ENCODE results near the gene CHRM2.
"Not testable (repeated sequence)": the region's sequence is repeated elsewhere in the genome, so short reads cannot be mapped to it uniquely, and the experiment has no call there.

Gene CHRM2

GRCh38 chr7:136868496-136869000 lies at the start of gene CHRM2:
CHRM2 (plus strand) TSS chr7:136868652; CDS start chr7:137014866, 146,214 bp downstream.
- DNase-seq: peak; percentile 38

GRCh38 chr7:136831398-136831797 lies 37.1 kb upstream of the CHRM2 start:
- DNase-seq: not testable (repeated sequence)

GRCh38 chr7:136845899-136846465 lies 22.5 kb upstream of the CHRM2 start:
- no peak for DNase-seq

GRCh38 chr7:136847858-136848257 lies 20.6 kb upstream of the CHRM2 start:
- no peak for DNase-seq

DNA sequence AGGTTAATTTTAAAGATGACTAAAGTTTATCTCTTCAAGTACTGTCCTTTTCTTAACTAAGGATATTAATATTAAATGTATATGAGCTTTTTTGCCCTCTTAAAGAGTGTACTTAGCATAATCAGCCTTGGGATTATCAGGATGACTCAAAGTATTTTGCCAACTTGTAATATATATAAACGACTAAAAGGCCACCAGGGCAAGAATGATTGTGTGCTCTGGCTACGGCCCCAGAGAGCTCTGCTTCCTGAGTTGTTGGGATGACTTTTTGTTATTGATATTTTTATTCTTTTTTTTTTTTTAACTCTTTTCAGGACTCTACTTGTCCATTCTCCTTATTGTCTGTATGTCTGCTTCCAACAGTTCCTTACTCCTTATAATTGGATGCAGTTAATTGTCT lies 14.8 kb upstream of the CHRM2 start:
- no peak for DNase-seq

- DNase-seq: no peak
Observed at GRCh38 chr7:136857573-136857972, 10.9 kb upstream of the CHRM2 start.

GRCh38 chr7:136859803-136860202 lies 8.6 kb upstream of the CHRM2 start:
- DNase-seq: no peak

DNA sequence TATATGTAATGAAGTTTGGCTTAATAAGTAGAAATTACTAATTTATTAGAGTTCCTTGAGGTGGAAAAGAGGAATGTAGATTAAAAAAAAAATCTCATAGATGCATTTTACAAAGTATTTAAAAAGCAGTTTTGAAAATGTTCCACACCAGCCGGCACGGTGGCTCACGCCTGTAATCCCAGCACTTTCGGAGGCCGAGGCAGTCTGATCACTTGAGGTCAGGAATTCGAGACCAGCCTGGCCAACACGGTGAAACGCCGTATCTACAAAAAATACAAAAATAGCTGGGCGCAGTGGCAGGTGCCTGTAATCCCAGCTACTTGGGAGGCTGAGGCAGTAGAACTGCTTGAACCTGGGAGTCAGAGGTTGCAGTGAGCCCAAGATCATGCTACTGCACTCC lies 3.2 kb upstream of the CHRM2 start:
- no peak for DNase-seq

DNA sequence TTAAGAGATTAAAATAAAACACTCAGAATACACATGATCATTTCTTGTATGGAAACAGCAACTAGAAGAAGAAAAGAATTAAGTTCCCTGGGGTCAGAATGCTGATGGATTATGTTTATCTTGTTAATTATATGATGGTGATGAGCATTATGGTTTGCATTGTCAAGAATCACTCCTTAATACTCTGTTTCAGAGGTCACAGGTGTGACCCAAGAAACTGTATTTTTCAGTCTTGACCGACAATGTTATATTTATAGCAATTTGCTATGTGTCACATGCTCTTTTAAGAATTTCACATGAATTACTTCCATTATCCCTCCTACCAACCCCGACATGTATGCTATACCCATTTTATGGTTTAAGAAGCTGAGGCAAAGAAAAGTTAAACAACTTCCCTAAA lies 2.7 kb upstream of the CHRM2 start:
- no peak for DNase-seq

DNA sequence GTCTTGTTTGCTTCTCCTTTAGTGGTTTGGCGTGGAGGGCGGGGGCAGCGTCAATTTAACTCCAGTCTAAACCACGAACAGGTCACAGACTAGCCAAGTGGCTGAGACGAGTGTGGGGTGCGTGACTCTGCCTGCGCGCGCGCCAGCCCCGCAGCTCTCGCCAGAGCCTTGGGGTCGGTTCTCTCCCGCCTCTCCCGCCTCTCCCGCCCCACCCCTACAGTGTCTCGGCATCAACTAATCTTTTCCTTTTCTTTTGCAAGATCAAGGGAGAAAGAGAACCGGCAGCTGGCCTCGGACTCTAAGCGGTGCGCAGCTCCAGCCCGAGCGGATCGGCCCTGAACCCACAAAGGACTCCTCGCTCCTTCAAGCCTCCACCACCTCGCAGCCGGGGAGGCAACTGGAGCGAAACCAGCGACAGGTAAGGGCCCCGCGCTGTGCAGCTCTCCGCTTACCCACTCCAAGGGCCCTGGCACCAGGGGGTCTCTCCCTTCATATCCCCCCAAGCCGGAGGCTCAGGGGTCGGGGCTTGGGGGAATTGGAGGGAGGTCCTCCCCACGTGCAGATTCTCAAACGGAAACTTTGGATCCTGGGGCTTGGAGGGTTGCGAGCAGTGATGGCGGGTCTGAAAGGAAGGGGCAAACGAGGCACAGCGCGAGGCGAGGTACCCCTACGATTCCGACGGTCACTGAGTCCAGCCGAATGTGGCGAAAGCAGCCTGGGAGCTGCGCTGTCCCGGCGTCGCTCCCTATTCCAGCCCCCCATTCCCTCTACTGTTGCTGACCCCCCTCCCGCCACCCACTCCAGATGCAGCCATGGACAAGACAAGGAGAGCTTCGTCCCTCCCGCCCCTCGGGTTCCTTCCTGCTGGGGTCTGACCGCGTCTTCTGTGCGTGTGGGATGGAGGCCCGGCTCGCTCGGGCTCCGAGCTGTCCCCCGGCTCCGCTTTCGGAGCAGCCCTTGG lies 829 bp downstream of the CHRM2 start:
- DNase-seq: no peak

- no peak for DNase-seq
Observed at GRCh38 chr7:136869991-136870865, 1.8 kb downstream of the CHRM2 start.

GRCh38 chr7:136870866-136871487 lies 2.5 kb downstream of the CHRM2 start:
- no peak for DNase-seq

- no peak for DNase-seq
Observed at GRCh38 chr7:136874393-136875032, 6.1 kb downstream of the CHRM2 start.

DNA sequence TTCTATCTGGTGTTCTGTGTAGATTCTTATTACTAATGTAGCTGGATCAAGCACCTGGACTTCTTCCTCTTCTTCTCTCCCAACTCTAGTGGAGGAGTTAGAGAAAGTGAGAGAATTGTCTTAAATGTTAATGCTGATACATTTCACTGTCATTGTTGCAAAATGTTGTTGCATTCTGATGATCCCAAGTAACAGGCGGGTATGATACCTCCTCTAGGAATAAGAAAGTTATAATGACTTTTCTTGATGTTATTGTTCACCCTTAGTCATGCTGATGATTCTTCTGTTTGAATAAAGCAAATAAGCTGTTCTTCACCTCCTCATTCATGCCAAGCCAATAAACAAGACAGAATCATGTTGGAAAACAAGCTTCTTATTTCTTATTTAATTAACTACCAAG lies 9.1 kb downstream of the CHRM2 start:
- DNase-seq: no peak

- DNase-seq: no peak
Observed at GRCh38 chr7:136877990-136878389, 9.5 kb downstream of the CHRM2 start.

DNA sequence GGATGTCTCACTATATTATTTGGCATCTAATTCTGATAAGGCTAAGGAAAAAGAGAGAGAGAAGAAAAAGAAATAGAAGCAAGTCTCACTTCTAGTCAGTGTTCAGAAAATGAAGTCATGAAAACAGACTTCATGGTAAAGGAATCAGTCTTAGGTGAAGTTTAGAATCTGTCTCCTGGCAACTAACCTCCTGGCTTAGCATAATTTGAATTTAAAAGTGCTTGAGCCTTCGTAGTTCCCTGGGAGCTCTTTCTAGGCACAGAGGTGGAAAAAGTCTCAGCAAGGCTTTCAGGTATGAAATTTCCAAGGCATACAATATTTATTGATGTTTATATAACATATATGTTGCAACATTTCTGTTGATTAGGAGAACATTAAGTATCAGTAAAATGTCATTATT lies 10.4 kb downstream of the CHRM2 start:
- DNase-seq: no peak

DNA sequence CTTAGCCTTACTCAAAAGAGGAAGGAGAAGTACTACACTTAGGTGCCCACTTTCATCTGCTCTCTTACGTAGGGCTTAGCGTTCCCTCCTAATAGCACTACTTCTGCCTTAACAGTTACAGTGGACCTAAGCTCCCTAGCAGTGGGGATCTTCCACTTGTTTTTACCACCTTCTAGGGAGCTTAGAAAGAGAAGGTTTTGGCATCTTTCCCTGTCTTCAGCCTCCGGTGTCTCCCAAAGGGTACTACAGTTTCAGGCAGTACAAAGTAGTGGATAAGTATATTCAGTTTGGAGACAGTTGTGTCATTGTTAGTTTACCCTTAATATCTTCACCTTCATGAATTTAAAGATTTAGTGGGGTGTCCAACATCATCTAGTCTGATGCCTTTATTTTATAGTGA lies 14.6 kb downstream of the CHRM2 start:
- no peak for DNase-seq

- no peak for DNase-seq
Observed at GRCh38 chr7:136884492-136884891, 16.0 kb downstream of the CHRM2 start.

DNA sequence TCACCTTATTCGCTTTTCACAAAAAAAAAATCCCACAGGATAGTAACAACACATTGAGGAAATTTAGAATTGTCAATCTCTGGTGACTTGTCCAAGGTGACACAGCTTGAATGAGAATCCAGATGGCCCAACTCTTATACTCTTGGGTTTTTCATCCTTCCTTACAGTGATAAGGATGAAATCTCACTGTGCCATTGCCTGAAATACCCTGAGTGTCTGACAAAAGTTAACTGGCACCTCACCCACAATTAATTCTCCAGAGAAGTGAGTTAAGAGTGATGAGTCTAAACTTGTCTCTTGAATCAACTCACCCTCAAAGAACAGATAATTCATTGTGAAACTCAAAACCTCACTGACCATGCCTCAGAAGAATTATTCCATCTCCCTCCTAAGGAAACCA lies 18.9 kb downstream of the CHRM2 start:
- no peak for DNase-seq

- DNase-seq: no peak
Observed at GRCh38 chr7:136890399-136890798, 21.9 kb downstream of the CHRM2 start.

- no peak for DNase-seq
Observed at GRCh38 chr7:136891850-136892249, 23.4 kb downstream of the CHRM2 start.

- DNase-seq: no peak
Observed at GRCh38 chr7:136894789-136895188, 26.3 kb downstream of the CHRM2 start.

Data from NCI-H2081 treated with DMSO at 0.1 percent for 48 hours (cell line).